ENCODE data around the gene MZT2A.
"Not testable (repeated sequence)": the region's sequence is repeated elsewhere in the genome, so short reads cannot be mapped to it uniquely, and the experiment has no call there.

The MZT2A gene

GRCh38 chr2:131519871-131520470, 27.8 kb upstream of the MZT2A start:
- DNase-seq = not testable (repeated sequence)

GRCh38 chr2:131519466-131519865, 27.3 kb upstream of the MZT2A start:
- DNase-seq = no peak

- DNase-seq = not testable (repeated sequence)
Measured at GRCh38 chr2:131518531-131518930, 26.3 kb upstream of the MZT2A start.

- not testable (repeated sequence) for DNase-seq
Measured at GRCh38 chr2:131517856-131518255, 25.7 kb upstream of the MZT2A start.

GRCh38 chr2:131517106-131517831, 25.1 kb upstream of the MZT2A start:
- no peak for DNase-seq

GRCh38 chr2:131516621-131517020, 24.4 kb upstream of the MZT2A start:
- peak; percentile 11 for DNase-seq

GRCh38 chr2:131516011-131516410, 23.8 kb upstream of the MZT2A start:
- DNase-seq = no peak

GRCh38 chr2:131515235-131515634, 23.0 kb upstream of the MZT2A start:
- not testable (repeated sequence) for DNase-seq

- DNase-seq = not testable (repeated sequence)
Measured at GRCh38 chr2:131514408-131515166, 22.4 kb upstream of the MZT2A start.

- DNase-seq = not testable (repeated sequence)
Measured at GRCh38 chr2:131511969-131512870, 20.0 kb upstream of the MZT2A start.

GRCh38 chr2:131511291-131511968, 19.2 kb upstream of the MZT2A start:
- not testable (repeated sequence) for DNase-seq

- DNase-seq = no peak
Measured at GRCh38 chr2:131509615-131510014, 17.4 kb upstream of the MZT2A start.

GRCh38 chr2:131504082-131504750, 12.0 kb upstream of the MZT2A start:
- not testable (repeated sequence) for DNase-seq

GRCh38 chr2:131503587-131503986, 11.4 kb upstream of the MZT2A start:
- DNase-seq = not testable (repeated sequence)

- peak; percentile 74 for DNase-seq
Measured at GRCh38 chr2:131498321-131498973, 6.2 kb upstream of the MZT2A start.

- DNase-seq = not testable (repeated sequence)
Measured at GRCh38 chr2:131495506-131495905, 3.3 kb upstream of the MZT2A start.

- DNase-seq = no peak
Measured at GRCh38 chr2:131493199-131493968, 1.2 kb upstream of the MZT2A start.

- peak; percentile 83 for DNase-seq
Measured at GRCh38 chr2:131492418-131493198, 411 bp upstream of the MZT2A start.

GRCh38 chr2:131491469-131491836, 744 bp downstream of the MZT2A start:
- not testable (repeated sequence) for DNase-seq
